ENCODE data around the gene ARG1. TPM values are rescaled to one million over a fixed set of nuclear protein-coding genes. Genes with fewer than 3 reads are reported as not detected.

The ARG1 gene
- total and polyA plus RNA-seq, 2 of the 4 experiments (the other 2 are of a cell fraction): not detected

DNA sequence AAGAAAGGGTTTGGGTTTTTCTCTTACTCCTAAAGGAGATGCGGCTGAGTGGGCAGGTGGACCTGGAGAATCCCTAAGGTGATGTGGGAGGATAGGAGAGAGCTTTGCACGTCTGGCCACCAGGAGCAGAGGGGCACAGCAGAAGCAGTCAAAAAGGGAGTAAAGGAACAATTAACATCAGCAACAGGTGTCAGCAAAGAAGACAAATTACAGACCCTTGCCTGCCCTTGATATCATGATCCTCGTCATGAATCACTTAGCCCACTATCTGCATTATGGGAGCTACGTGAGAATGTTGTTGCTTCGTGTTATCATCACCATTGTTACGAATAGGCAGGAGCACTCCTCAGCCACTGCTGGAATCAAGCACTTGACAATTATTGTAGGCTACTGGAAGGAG, 25.5 kb upstream of the ARG1 start:
- H3K9me1 ChIP-seq (ENCODE audit: insufficient read depth, low read length): no peaks in the 10 kb centered on the region
- H3K9me3 ChIP-seq (ENCODE audit: control insufficient read depth, insufficient read depth, low read length): no peaks in the 10 kb centered on the region
- dilution Hi-C loops (cut with HindIII; ENCODE audit: low sequenced_read_pairs, unreplicated experiment): no loop called here
- intact Hi-C loops (cut with micrococcal nuclease): no loop called here
- no peak overlapping the region; the same call in 1 of the 2 replicates for H3K23ac ChIP-seq (ENCODE audit: low read depth, low read length)
- H2AK9ac ChIP-seq (replicated peaks; ENCODE audit: low read depth, low read length, poor library complexity): no peak overlapping the region
- CTCF ChIA-PET: interaction anchor here (1.3 kb wide), 1 partner anchor 14 kb away, joined by 4 read pairs; no protein-coding TSS in a partner anchor
- no peak for ATAC-seq (ENCODE audit: low read depth)
- 16% methylated on average over 4 of the region's 6 CpGs; no CpG with 5 or more reads in 1 of the 2 experiments for WGBS, 2 experiments (ENCODE audit: extremely low coverage in 2 of 2, insufficient read length in 1 of 2)
- no peak overlapping the region for H4K91ac ChIP-seq (ENCODE audit: insufficient read depth, low read depth, low read length)
- no peak overlapping the region for H3K56ac ChIP-seq (ENCODE audit: extremely low read depth, insufficient read depth, low read length)
- H3K4me2 ChIP-seq (ENCODE audit: low read depth, low read length): no peak overlapping the region
- no TSS peak for BruUV-seq (replicated peaks)
- H2BK15ac ChIP-seq (ENCODE audit: low read depth, low read length): no peak overlapping the region
- TF ChIP-seq MAFK (IDR thresholded peaks at IDR 0.05; ENCODE audit: low read depth, low read length) (no peak), CEBPB (IDR thresholded peaks at IDR 0.05; ENCODE audit: low read depth, low read length) (no peak)
- no peak overlapping the region for H2AFZ ChIP-seq (replicated peaks; ENCODE audit: low read length, poor library complexity)
- no peaks in the 10 kb centered on the region for H3K4me1 ChIP-seq (ENCODE audit: control insufficient read depth, insufficient read depth, low read length)
- in situ Hi-C loops (cut with MboI; ENCODE audit: low sequenced_read_pairs): loop anchor here (10.0 kb wide), 1 partner anchor 363 kb away; no protein-coding TSS in a partner anchor
- no peak overlapping the region for H3K9ac ChIP-seq (ENCODE audit: low read depth, low read length)
- H4K5ac ChIP-seq (ENCODE audit: low read depth, low read length): no peak overlapping the region
- no peak overlapping the region for H2BK120ac ChIP-seq (ENCODE audit: low read depth, low read length)
- POLR2A ChIA-PET (ENCODE audit: unreplicated experiment): no interaction called here
- no peak overlapping the region for H3K4ac ChIP-seq (ENCODE audit: low read depth, low read length)
- no peak for DNase-seq
- H2AK5ac ChIP-seq (ENCODE audit: low read depth, low read length): no peak overlapping the region
- no peak overlapping the region for H2BK20ac ChIP-seq (ENCODE audit: low read depth, low read length)
- H3K14ac ChIP-seq (replicated peaks; ENCODE audit: low read depth, low read length): no peak overlapping the region
- H3K4me3 ChIP-seq (ENCODE audit: insufficient read depth, low read depth, low read length): no peak overlapping the region
- no peaks in the 10 kb centered on the region for H3K79me1 ChIP-seq (ENCODE audit: low read depth in 1 of 2, low read length in 2 of 2)
- H3K36me3 ChIP-seq (ENCODE audit: control insufficient read depth, insufficient read depth, low read length): no peaks in the 10 kb centered on the region
- peaks cover 20% of the 10 kb centered on the region for H3K27me3 ChIP-seq (ENCODE audit: control insufficient read depth, insufficient read depth, low read length)
- H4K20me1 ChIP-seq (ENCODE audit: insufficient read depth, low read length): no peaks in the 10 kb centered on the region
- no peak overlapping the region for H2BK5ac ChIP-seq (ENCODE audit: low read depth, low read length, poor library complexity, severe bottlenecking)
- no peak overlapping the region for H4K8ac ChIP-seq (ENCODE audit: low read depth in 2 of 2, low read length in 2 of 2)
- H3K18ac ChIP-seq (ENCODE audit: low read depth, low read length): no peak overlapping the region
- no peak overlapping the region for H3K27ac ChIP-seq (ENCODE audit: insufficient read depth, low read length)
